Right lobe of liver (tissue), 4 donors: ENCODE results near the gene LYRM9.

Experiments used
- POLR2A ChIP-seq: fragments of 450-650 bp; IDR thresholded peaks from one replicate; pipeline ENCODE4 v1.6.1; 2017; ENCODE audit warnings: antibody characterized with exemption, mild to moderate bottlenecking
- TF ChIP-seq, protein P1 (sequence below), 4 donors: fragments of 200-600 bp in 3 of 4; fragments of 450-650 bp in 1 of 4; IDR thresholded peaks; one replicate each; pipeline versions ENCODE4 v1.5.1 to v1.8.0; 2016 to 2022; ENCODE audit warnings: antibody characterized with exemption in 4 of 4, mild to moderate bottlenecking in 2 of 4
- donor health status: DM: no; HTN: no; CAD: no.
- donor health status: DM: no; HTN: no; CAD: no.
- donor health status: DM: no; HTN: yes; CAD: no.

DNA sequence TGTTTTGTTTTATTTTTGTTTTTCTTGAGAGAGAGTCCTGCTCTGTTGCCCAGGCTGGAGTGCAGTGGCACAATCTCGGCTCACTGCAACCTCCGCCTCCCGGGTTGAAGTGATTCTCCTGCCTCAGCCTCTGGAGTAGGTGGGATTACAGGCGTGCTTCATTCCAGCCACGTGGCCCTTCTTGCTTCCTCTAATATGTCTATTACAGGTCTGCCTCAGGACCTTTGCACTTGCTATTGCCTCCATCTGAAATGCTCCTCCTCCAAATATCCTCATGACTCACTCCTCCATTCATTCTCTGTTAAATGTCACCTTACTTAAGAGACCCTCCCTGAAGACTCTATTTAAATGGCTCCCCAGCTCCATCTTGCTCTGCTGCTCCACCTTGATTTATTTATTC is 39.0 kb downstream of the LYRM9 start:
- TF ChIP-seq, protein P1, sequence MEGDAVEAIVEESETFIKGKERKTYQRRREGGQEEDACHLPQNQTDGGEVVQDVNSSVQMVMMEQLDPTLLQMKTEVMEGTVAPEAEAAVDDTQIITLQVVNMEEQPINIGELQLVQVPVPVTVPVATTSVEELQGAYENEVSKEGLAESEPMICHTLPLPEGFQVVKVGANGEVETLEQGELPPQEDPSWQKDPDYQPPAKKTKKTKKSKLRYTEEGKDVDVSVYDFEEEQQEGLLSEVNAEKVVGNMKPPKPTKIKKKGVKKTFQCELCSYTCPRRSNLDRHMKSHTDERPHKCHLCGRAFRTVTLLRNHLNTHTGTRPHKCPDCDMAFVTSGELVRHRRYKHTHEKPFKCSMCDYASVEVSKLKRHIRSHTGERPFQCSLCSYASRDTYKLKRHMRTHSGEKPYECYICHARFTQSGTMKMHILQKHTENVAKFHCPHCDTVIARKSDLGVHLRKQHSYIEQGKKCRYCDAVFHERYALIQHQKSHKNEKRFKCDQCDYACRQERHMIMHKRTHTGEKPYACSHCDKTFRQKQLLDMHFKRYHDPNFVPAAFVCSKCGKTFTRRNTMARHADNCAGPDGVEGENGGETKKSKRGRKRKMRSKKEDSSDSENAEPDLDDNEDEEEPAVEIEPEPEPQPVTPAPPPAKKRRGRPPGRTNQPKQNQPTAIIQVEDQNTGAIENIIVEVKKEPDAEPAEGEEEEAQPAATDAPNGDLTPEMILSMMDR (IDR thresholded peaks at IDR 0.05), result no peak
- no peak for TF ChIP-seq POLR2A
